Kidney glomerular epithelial cell (primary cell): Measurements from ENCODE around the gene HOXA9.

Experiments used
- DNase-seq: peaks from one replicate; lab custom pipeline; 2025; lab: John Stamatoyannopoulos, UW

The HOXA9 gene

GRCh38 chr7:27200761-27201579 lies 35.6 kb upstream of the HOXA9 start:
- DNase-seq, result no peak

GRCh38 chr7:27199849-27200760 lies 34.8 kb upstream of the HOXA9 start, which contains the start of gene HOXA13:
Gene HOXA13 (minus strand): TSS chr7:27200091. CDS start chr7:27200077, 14 bp downstream.
- peak; percentile 6 for DNase-seq

DNA sequence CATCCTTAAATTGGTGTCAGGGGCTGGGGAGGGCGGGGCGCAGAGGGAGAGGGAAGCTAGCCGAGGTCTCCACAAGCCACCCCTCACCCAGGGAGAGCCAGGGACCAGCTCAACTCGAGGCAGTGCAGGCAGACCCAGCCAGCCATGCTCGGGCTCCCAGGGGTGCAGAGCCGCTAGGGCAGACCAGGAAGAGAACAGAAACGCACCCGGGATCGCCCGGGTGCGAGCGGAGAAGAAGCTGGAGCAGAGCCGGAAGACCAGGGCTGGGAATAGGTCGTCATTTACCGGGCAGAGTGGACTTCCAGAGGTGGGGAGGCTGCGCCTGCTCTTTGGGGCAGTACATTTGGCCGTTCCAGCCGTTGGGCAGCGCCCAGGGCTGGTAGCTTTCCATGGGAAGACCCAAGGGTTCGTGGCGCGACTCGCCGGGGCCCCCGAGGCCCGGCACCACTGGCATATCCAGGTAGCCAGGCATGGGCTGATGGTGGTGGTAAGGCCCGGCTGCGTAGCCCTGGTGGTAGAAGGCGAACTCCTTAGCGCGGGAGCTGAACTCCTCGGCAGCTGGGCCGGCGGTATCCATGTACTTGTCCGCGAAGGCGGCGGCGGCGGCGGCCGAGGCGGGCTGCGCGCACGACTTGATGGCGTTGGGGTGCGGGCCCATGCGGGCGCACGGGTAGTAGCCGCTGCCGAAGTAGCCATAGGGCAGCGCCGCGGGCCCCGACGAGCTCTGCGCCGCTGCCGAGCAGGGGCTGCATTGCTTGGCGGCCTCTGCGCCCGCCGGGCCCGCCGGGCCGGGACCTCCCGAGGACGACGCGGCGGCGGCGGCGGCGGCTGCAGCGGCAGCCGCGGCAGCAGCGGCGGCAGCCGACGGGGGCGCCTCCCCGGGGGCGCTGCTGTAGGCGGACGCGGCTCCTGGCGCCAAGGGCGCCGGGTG lies 33.8 kb upstream of the HOXA9 start:
- no peak for DNase-seq

GRCh38 chr7:27198138-27198841 lies 33.0 kb upstream of the HOXA9 start:
- DNase-seq, result no peak

GRCh38 chr7:27197137-27198042 lies 32.1 kb upstream of the HOXA9 start:
- no peak for DNase-seq

GRCh38 chr7:27196287-27196767 lies 31.0 kb upstream of the HOXA9 start:
- DNase-seq, result peak; percentile 38

DNA sequence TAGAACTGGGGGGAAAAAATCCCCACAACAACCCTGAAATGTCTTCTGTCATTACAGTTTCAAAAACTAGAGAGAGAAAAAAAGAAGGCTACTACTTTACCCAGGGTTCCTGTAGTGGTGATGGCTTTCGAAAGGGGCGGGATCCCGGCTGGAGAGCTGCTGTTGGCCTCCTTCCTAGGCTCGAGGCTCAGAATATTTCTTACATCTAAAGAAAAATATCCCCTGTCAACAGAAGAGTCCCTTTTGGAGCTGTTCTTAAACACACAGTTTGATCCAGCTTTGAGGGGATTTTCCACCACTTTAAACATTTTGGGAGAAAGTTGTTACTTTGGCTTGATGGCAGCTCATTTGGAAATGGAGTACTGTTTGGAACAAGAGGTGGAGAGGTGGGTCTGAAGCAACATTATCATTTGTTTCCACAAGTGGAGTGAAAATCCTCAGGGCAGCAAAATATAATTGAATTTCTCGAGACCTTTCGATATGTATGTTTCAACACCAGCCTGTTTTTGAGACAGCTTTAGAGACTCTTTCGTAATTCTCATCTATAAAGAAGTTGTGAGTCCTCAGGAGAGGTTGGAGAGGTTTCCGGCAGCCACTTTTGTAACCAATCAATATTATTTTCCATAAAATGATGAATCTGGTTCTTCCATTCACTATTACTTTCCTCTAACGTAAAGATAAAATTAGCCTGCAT lies 29.5 kb upstream of the HOXA9 start:
- DNase-seq, result no peak

DNA sequence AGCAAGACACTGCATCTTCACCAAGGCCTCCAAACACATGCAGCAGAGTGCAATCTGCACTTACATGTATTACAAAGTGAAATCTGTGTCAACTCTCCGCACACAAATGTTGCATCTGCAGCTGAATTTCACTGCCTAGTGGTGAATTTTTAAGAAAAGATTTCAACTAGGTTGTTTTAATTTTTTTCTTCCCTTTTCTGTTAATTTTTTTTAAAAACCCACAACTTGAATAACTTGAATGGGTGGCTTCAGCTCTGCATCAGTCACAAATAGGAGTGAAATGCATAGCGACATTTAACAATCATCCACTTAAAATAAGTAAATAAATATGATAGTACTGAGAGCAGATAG lies 28.6 kb upstream of the HOXA9 start:
- no peak for DNase-seq

- no peak for DNase-seq
Measured at GRCh38 chr7:27193335-27194001, 28.1 kb upstream of the HOXA9 start.

DNA sequence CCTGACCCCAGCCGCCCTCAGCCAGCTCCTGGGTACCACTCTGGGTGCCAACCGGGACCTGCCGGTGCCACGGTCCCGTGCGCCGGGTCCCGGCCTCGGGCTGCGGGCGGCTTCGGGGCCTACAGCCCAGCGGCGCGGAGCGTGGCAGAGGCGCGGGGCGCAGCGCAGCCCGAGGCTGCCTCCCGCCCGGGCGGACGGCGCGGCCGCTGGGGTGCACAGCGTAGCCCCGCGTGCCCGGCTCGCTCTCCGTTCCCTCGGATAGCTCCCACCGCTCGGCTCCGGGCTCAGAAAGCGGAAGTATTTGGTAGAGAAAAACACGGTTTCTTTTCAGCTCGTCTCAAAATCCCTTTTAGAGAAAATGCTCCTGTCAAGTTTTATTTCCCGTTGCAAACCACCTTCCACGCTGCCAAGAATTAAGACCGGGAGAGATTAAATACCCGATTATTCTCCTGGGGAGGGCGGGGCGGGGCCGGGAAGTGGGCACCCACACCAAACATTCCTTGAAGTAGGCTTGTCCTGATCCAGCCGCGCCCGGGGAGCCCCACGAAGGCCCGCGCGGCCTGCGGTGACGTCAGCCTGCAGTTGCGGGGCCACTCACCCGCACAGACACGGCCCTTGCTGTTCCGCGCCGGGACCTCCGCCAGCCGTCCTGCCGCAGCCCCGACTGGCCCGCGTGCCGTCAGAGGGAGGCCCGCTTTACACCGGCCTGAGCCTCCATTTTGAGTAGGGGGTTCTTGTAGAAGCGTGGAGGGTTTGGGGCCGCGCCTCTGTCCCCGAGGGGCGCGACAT lies 27.4 kb upstream of the HOXA9 start:
- DNase-seq, result no peak

- DNase-seq, result no peak
Measured at GRCh38 chr7:27191833-27192545, 26.7 kb upstream of the HOXA9 start.

- DNase-seq, result no peak
Measured at GRCh38 chr7:27191161-27191731, 25.9 kb upstream of the HOXA9 start.

DNA sequence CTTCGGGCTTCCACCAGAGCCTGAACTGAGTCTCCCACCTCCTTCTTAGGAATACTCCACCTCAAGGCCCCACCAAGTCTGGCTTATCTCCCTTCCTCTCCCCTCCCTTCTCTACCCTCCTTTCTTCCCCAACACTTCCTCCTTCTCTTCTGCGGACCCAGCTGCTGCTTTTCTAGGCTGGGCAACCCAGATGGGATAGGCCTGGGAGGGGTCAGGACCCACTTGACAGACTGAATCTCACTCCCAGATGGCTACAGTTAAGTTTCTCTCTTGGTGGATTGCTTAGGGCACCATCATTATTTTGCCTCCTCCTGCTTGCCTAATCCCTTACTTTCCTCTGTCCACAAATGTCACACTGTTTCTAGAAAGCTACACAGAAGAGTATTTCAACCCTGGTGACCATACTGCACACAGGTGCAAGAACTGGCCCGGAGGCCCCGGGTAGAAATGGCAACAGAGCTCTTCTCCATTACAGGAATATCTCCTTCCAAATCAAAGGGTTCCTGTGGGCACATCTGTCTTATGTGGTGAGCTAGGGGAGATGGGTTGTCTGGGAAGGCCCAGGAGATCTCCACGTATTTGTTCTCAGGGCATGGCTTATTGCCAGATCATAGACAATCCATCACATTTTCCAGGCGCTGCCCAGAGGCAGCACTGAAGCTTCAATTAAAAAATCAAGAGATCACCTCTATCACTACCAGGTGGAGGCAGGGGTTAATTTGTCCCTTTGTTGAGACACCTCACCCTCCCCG lies 24.8 kb upstream of the HOXA9 start:
- DNase-seq, result no peak

DNA sequence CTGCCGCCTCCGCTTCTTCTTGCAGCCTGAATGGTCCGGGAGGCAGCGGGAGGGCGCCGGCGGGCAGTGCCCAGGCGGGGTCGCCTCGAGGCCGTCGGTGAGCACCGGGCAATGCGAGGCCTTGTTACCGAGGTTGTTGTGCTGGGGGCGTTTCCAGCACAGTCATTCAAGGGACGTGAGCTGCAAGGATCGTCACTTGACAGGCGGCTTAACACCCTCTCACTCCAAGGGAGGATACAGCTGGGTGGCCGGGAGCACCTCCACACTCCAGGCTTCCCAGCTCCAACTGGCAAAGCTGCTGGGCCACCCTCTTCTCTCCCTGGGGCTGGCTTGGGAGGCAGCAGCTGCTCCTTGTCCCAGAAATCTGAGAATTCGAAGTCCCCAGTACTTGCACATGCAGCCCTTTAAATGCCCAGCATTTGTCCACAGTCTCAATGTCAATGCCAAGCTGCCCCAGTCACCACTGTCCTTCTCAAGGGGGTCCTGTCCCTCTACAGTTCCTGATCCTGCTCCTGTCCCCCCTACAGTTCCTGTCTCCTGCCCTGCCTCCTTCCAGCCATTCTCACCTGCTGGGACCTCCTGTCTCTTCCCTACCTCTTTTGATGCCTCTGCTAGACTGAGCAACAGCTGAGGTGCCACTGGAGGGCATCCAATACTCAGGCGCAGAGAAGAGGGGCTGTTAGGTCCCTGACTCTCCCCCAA lies 24.1 kb upstream of the HOXA9 start:
- peak; percentile 33 for DNase-seq
